ENCODE results near the gene FLT3LG. TPM values are rescaled to one million over a fixed set of nuclear protein-coding genes. Genes with fewer than 3 reads are reported as not detected.

The FLT3LG gene, protein sequence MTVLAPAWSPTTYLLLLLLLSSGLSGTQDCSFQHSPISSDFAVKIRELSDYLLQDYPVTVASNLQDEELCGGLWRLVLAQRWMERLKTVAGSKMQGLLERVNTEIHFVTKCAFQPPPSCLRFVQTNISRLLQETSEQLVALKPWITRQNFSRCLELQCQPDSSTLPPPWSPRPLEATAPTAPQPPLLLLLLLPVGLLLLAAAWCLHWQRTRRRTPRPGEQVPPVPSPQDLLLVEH
- 100 to 1,000 TPM; 112 to 151 TPM for total RNA-seq

DNA sequence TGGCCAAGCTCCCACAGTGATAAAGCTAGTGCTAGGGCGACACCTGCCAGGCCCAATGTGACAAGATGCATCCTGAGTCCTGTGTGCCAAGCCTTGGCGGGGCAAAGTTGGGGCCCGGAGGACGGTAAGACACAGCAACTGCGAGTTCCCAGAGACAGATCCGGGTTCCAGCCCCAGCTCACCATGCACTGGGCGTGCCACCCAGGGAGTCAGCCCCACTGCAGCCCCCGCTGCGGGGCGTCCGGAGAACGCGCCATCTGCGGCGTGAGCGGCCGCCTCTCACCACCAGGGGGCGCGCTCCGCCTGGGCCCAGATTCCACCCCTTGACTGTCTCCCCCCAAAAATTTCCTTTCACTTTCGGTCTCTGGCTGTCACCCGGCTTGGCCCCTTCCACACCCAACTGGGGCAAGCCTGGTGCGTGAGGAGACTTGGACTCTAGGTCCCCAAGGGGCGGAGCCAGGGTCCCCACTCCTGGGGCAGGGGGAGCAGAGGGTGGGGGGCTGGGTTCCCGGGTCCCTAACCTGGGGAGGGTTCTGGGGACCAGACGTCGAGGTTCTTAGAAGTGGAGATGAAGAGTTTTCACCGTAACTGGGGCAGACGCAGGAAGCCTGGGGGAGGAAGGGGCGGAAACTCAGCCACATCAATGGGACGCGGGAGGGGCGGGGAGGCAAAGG is at the start of gene FLT3LG:
FLT3LG (plus strand) TSS at position 348 of the 674 bp plus-strand sequence. CDS start 425 bp downstream, outside the sequence.
- CTCF ChIA-PET = interaction anchor here (0.6 to 7.4 kb wide), 35 partner anchors 10 to 246 kb away, joined by 3 to 185 read pairs (median 5); partner anchors contain the start of genes ALDH16A1, KASH5, PIH1D1 and PRMT1
- DNase-seq (peak; percentile 96), ATAC-seq (peak; percentile 73)
- H3K9me3 Mint-ChIP-seq (ENCODE audit: low read depth) = no peaks in the 10 kb centered on the region
- H3K36me3 Mint-ChIP-seq = peaks cover 16% of the 10 kb centered on the region
- peak within 1 kb of the TSS; percentile 85 for H3K27ac Mint-ChIP-seq
- H3K27me3 Mint-ChIP-seq = no peaks in the 10 kb centered on the region
- peak within 1 kb of the TSS; percentile 87 for H3K4me3 Mint-ChIP-seq
- peaks cover 54% of the 10 kb centered on the region for H3K4me1 Mint-ChIP-seq

DNA sequence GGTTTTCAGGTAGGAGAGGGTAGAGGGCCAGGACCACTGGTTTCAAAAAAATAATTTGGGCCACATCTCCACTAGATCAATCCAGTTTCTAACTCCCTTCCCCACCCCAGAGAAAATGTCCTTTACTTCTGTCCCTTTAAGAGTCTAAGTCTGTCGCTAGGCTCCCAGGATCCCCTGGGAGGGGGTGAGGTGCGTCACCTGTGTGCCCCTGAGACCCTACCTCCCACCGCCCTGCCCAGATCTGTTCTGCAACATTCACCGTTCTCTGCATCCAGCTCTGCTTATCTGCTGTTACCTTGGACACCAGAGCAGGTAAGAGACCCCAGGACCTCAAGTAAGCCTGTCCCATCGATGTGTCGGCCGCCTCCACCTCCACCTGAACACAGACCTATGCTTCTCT is 48.8 kb upstream of the FLT3LG start, which contains the start of gene GFY:
GFY (plus strand) TSS at position 211 of the 400 bp plus-strand sequence. CDS start 1,043 bp downstream, outside the sequence.
- H3K27me3 Mint-ChIP-seq = peaks cover 92% of the 10 kb centered on the region
- CTCF ChIA-PET = interaction anchor here (0.7 to 7.4 kb wide), 13 partner anchors 8 to 51 kb away, joined by 3 to 52 read pairs (median 4); partner anchors contain the start of gene KASH5
- H3K4me3 Mint-ChIP-seq = no peak within 1 kb of the TSS
- H3K36me3 Mint-ChIP-seq = peaks cover 2% of the 10 kb centered on the region
- DNase-seq (no peak), ATAC-seq (no peak)
- no peaks in the 10 kb centered on the region for H3K9me3 Mint-ChIP-seq (ENCODE audit: low read depth)
- H3K27ac Mint-ChIP-seq = no peak within 1 kb of the TSS
- H3K4me1 Mint-ChIP-seq = peaks cover 46% of the 10 kb centered on the region

DNA sequence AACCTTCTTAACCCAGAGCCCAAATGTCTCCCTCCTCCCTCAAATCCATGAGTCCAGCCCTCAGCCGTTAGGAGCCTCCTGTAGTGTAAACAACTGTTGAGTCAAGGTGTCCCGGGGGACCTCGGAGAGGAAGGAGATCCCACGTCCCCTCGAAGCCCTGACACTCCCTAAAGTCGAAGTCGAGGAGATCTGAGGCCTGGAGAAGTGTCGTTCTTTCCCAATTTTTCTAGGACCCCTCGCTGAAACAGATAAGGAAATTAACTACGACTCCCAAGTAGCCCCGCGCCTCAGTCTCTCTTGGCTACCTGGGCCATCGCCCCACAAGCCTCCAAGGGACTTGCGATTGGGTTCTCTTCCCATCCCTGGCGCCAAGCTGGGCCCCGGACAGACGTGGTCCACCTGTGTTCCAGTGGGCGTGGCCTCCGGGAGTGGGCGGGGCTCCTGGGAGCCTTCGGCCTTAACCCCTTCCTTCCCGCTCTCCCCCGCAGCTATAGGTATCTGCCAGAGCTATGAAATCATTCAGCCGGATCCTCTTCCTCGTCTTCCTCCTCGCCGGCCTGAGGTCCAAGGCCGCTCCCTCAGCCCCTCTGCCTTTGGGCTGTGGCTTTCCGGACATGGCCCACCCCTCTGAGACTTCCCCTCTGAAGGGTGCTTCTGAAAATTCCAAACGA is 48.0 kb upstream of the FLT3LG start:
- DNase-seq = no peak
- H3K4me1 Mint-ChIP-seq = peaks cover 50% of the 10 kb centered on the region
- peaks cover 2% of the 10 kb centered on the region for H3K36me3 Mint-ChIP-seq
- H3K27ac Mint-ChIP-seq = no peak overlapping the region
- ATAC-seq = no peak
- CTCF ChIA-PET = interaction anchor here (1.2 to 7.4 kb wide), 13 partner anchors 9 to 50 kb away, joined by 3 to 52 read pairs (median 7); partner anchors contain the start of gene SLC17A7
- H3K27me3 Mint-ChIP-seq = peaks cover 91% of the 10 kb centered on the region
- no peak overlapping the region for H3K4me3 Mint-ChIP-seq
- H3K9me3 Mint-ChIP-seq (ENCODE audit: low read depth) = no peaks in the 10 kb centered on the region

DNA sequence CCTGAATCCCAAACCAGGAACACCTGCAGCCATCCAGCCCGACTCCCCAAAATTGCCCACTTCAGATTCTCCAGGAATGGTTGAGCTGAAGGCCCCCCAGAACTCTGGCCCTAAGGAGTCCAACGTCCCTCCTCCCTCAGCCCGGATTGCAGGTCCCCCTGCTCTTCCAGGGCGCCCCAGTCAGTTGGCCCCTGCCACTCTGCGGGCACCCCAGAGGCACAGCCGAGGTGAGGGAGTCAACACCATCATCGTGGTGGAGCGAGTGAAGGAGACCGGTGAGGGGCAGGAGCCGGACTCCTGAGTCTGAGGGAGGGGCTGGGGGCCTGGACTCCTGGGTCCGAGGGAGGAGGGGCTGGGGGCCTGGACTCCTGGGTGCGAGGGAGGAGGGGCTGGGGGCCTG is 46.7 kb upstream of the FLT3LG start:
- peaks cover 89% of the 10 kb centered on the region for H3K27me3 Mint-ChIP-seq
- no peak overlapping the region for H3K27ac Mint-ChIP-seq
- H3K36me3 Mint-ChIP-seq = peaks cover 5% of the 10 kb centered on the region
- CTCF ChIA-PET = interaction anchor here (0.9 to 7.4 kb wide), 8 partner anchors 9 to 229 kb away, joined by 3 to 52 read pairs (median 8); partner anchors contain the start of gene SLC17A7
- no peaks in the 10 kb centered on the region for H3K9me3 Mint-ChIP-seq (ENCODE audit: low read depth)
- no peak overlapping the region for H3K4me3 Mint-ChIP-seq
- no peak for DNase-seq
- ATAC-seq = no peak
- peaks cover 44% of the 10 kb centered on the region for H3K4me1 Mint-ChIP-seq

DNA sequence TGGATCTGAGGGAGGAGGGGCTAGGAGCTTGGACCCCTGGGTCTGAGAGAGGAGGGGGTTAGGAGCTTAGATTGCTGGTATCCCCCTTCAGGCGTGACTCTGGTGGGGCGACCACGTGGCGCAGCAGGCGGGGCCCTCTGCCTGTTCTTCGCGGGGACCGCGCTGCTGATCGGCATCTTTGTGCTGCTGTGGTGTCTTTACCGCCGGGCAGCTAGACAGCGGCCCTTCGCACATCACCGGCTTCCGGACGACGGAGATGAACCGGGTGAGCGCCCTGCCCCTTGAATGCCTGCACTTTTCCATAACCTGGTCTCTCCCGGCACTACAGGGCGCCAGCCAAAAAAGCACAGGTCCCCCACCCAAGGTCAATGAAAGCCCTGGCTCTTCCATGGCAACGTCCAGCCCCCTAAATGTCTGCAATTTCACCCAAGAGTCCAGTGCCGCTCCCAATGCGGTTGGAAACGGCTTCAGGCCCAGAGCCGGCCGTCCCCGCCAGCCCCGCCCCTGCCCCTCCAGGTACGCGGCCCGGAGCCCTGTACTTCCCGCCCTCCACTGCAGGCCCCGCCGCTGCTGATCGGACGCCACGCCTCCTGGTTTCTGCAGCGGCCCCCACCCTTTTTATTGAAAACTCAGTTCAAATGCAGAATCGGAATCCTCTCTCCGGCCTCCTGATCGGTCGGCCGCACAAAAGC is 46.0 kb upstream of the FLT3LG start:
- peaks cover 39% of the 10 kb centered on the region for H3K4me1 Mint-ChIP-seq
- H3K27ac Mint-ChIP-seq = no peak overlapping the region

DNA sequence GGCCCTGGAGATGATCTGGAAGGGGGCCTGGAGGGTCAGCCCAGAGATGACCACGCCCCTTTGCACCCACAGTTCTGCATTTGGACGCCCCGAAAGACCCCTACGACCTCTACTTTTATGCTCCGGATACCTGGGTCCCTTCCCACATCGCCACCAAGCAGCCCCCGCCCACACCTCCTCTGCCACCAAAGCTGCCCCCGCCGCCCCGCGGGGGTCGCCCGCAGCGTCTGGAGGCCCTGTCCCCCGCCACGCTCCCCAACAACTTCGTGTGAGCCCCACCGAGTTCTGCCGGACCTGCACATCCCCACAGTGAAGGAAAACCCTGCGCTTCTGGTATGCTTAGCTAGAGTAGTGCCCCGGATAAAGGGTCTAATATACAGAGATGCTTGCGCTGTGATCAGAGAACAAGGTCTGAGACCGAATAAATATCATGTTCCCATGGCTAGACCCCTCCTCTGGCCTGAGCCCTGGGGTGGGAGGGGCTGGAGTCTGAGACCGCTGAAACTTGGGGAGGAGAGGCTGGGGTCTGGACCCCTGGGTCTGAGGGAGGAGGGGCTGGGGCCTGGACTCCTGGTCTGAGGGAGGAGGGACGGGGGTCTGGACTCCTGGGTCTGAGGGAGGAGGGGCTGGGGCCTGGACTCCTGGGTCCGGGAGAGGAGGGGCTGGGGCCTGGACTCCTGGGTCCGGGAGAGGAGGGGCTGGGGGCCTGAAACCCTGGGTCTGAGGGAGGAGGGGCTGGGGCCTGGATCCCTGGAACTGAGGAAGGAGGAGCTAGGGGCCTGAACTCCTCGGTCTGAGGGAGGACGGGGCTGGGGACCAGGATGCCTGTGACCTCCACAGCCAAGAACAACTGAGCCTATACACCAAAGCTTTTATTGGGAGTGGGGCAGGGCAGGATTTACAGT is 45.2 kb upstream of the FLT3LG start:
- Mint-ChIP-seq H3K27me3 (peaks cover 92% of the 10 kb centered on the region), H3K36me3 (peaks cover 3% of the 10 kb centered on the region), H3K9me3 (ENCODE audit: low read depth) (no peaks in the 10 kb centered on the region), H3K27ac (no peak overlapping the region), H3K4me1 (peaks cover 38% of the 10 kb centered on the region), H3K4me3 (no peak overlapping the region)
- CTCF ChIA-PET = interaction anchor here (1.4 to 7.4 kb wide), 7 partner anchors 9 to 118 kb away, joined by 3 to 52 read pairs (median 5); no protein-coding TSS in a partner anchor
- no peak for DNase-seq
- no peak for ATAC-seq

More for the DNA sequence above, 46.0 kb upstream of the FLT3LG start:
- ATAC-seq (peak; percentile 62), DNase-seq (peak; percentile 62)
- CTCF ChIA-PET = interaction anchor here (0.6 to 7.4 kb wide), 7 partner anchors 14 to 229 kb away, joined by 3 to 52 read pairs (median 3); partner anchors contain the start of gene SLC17A7
- H3K9me3 Mint-ChIP-seq (ENCODE audit: low read depth) = no peaks in the 10 kb centered on the region
- H3K4me3 Mint-ChIP-seq = no peak overlapping the region
- peaks cover 90% of the 10 kb centered on the region for H3K27me3 Mint-ChIP-seq
- peaks cover 5% of the 10 kb centered on the region for H3K36me3 Mint-ChIP-seq

DNA sequence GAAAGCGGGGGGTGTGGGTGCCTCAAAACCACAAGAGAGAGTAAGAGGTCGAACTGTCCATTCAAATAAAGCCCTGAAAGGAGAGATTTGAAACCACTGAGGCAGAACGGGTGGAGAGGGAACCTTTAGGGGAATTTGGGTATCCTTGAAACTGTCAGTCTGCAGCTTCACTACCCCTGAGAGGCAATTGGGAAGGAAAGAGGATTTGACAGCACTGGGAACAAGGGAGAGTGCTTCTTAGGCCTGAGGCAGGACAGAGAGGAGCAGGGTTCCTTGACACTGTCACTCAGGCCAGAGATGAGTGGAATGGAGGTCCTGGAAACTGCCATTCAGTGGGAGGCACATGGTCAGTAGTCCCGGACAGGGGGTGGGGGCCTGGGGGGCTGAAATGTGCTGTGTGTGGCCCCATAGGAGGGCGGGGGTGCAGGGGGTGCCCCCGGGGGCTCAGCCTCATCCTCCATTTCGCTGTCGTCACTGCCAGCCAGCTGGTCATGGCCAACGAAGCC is 43.8 kb upstream of the FLT3LG start:
- no peaks in the 10 kb centered on the region for H3K9me3 Mint-ChIP-seq (ENCODE audit: low read depth)
- peaks cover 34% of the 10 kb centered on the region for H3K4me1 Mint-ChIP-seq
- CTCF ChIA-PET = interaction anchor here (1.1 to 4.8 kb wide), 6 partner anchors 11 to 39 kb away, joined by 3 to 23 read pairs (median 4); no protein-coding TSS in a partner anchor
- H3K27ac Mint-ChIP-seq = no peak overlapping the region
- no peak overlapping the region for H3K4me3 Mint-ChIP-seq
- peaks cover 3% of the 10 kb centered on the region for H3K36me3 Mint-ChIP-seq
- DNase-seq (no peak), ATAC-seq (no peak)
- peaks cover 92% of the 10 kb centered on the region for H3K27me3 Mint-ChIP-seq

DNA sequence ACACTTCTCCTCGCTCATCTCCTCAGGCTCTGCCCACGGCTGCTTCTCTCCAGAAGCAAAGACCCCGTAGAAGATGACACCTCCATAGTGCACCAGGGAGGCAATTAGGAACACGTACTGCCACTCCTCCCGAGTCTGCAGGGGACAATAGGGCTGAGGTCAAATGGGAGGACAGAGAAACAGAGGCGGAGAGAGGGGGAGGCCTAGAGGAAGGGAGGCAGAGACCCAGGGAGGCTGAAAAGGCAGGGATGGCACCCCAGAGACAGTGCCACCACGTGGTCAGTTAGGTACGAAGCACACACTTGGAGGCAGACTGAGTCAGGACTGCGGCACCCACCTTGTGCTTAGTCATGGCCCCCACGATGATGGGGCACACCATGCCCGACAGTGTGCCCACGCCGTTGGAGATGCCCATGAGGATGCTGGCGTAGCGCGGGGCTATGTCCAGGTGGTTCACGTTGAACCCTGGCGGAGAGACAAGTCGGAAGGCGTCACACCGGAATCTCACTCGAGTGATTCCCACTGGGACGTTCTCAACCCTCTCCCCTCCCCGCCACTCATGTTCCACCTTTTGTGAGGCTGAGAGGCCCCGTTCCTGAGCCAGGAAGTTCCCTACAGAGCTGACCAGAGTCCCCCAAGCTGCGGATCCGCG is 43.2 kb upstream of the FLT3LG start:
- no peak overlapping the region for H3K27ac Mint-ChIP-seq
- H3K27me3 Mint-ChIP-seq = peaks cover 92% of the 10 kb centered on the region
- CTCF ChIA-PET = interaction anchor here (0.6 to 4.8 kb wide), 5 partner anchors 11 to 39 kb away, joined by 3 to 23 read pairs (median 9); no protein-coding TSS in a partner anchor
- peaks cover 34% of the 10 kb centered on the region for H3K4me1 Mint-ChIP-seq
- peaks cover 3% of the 10 kb centered on the region for H3K36me3 Mint-ChIP-seq
- ATAC-seq (no peak), DNase-seq (no peak)
- no peak overlapping the region for H3K4me3 Mint-ChIP-seq
- no peaks in the 10 kb centered on the region for H3K9me3 Mint-ChIP-seq (ENCODE audit: low read depth)

DNA sequence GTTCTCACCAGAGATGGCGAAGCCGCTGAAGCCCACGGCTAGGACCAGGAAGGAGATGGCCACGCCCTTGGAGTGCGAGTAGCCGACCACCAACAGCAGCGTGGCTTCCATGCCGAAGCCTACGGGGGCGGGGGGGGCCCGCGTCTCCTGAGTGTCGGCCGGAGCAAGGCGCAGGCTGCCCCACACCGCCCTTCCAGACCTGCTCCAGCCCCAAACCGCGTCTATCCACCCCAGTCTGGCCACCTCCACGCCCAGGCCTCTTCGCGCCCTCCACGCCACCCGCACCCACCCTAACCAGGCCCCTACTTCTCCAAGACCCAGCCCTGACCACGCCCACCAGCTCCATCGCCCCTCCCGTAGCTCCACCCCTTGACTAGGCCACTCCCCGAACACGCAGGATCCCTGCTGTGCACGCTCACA is 42.7 kb upstream of the FLT3LG start:
- DNase-seq = no peak
- no peak overlapping the region for H3K27ac Mint-ChIP-seq
- H3K9me3 Mint-ChIP-seq (ENCODE audit: low read depth) = no peaks in the 10 kb centered on the region
- no peak for ATAC-seq
- H3K36me3 Mint-ChIP-seq = peaks cover 3% of the 10 kb centered on the region
- H3K27me3 Mint-ChIP-seq = peaks cover 92% of the 10 kb centered on the region
- CTCF ChIA-PET = interaction anchor here (0.6 to 4.8 kb wide), 3 partner anchors 12 to 39 kb away, joined by 3 to 23 read pairs (median 9); no protein-coding TSS in a partner anchor
- H3K4me3 Mint-ChIP-seq = no peak overlapping the region
- H3K4me1 Mint-ChIP-seq = peaks cover 38% of the 10 kb centered on the region

DNA sequence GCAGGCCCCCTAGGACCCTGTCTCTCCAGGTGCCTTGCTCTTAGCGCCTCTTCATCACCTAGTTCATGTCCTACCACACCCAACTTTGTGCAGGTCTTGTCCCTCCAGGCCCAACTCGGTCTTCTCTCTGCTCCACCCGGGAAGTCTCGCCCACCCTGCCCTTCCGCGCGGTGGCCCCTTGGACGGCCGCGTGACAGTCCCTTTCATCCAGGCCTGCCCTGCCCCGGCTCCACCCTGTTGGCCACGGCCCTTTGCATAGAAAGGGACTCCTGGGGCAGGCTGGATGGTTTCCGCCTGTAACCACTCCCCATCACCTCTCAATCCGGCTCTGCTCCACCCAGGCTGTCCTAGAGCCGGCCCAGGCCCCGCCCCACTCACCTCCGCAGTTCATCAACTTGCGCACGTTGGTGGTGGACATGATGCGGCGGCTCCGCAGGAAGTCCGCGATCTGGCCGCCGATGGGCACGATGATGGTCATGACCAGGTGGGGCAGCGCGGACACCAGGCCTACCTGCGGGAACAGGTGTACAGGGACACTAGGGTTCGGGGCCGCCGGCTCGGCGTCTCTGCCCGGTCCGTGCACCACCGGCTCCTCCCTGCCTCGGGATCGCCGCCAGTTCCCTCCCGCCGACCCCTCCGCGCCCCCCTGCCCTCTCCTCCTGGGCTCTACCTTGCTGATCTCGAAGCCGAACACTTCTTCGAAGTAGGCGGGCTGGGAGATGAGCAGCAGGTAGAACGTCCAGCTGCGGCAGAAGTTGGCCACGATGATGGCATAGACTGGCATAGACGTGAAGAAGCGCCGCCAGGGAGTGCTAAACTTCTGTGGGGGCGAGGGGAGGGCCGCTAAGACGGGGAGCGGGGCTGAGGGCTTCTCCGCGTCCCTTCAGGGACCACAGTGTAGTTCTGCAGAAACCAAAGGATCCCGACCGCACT is 41.6 kb upstream of the FLT3LG start:
- H3K36me3 Mint-ChIP-seq = peaks cover 3% of the 10 kb centered on the region
- DNase-seq (peak; percentile 66), ATAC-seq (peak; percentile 68)
- H3K27ac Mint-ChIP-seq = no peak overlapping the region
- no peak overlapping the region for H3K4me3 Mint-ChIP-seq
- peaks cover 92% of the 10 kb centered on the region for H3K27me3 Mint-ChIP-seq
- no peaks in the 10 kb centered on the region for H3K9me3 Mint-ChIP-seq (ENCODE audit: low read depth)
- peaks cover 34% of the 10 kb centered on the region for H3K4me1 Mint-ChIP-seq
- CTCF ChIA-PET = interaction anchor here (1.2 to 4.8 kb wide), 2 partner anchors 13 to 40 kb away, joined by 9 to 23 read pairs; no protein-coding TSS in a partner anchor

All from activated CD8-positive, alpha-beta memory T cell treated with anti-CD3 and anti-CD28 coated beads, Interleukin-2, amount 10 ng/mL, durations not matched to agents 7 days and 5 days (primary cell).